Umbilical cord (tissue), 2 donors: ENCODE results near the gene DIRAS1. TPM values are rescaled to one million over a fixed set of nuclear protein-coding genes. Genes with fewer than 3 reads are reported as not detected.
"Not testable (repeated sequence)": the region's sequence is repeated elsewhere in the genome, so short reads cannot be mapped to it uniquely, and the experiment has no call there.

Source experiments
- DNase-seq: peaks from one replicate; pipeline ENCODE4 v3.0.0-alpha.2; 2015; ENCODE audit warnings: low spot score
- total RNA-seq: library from RNA; depleted of rRNA; stranded (reverse); fragments of >200 nt; gene quantifications from one replicate; pipeline ENCODE4 v1.2.3, GENCODE V29; 2014; ENCODE audit warnings: low replicate concordance; ENCODE audit not compliant: insufficient read depth

The DIRAS1 gene
- total RNA-seq, 1 donor from 2014 or later: 8.2 TPM

DNA sequence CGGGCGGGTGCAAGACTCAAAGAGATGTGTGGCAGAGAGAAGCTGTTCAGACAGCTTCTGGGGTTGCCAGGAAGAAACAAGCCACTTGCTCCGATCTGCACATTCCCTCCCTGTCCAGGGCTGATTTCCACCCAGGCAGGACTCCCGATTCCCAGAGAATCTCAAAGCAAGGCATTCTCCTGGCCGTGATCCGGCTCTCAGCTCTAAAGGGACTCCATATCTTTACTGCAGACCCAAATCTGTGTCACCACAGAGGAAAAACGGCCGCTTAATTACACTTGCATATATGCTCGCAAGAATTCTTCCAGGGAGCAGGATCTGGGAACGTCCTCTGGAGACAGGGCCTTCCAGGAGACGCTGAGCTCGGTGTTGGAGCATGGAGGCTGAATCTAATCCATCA is 44.3 kb downstream of the DIRAS1 start:
- DNase-seq: no peak

- no peak for DNase-seq
Observed at GRCh38 chr19:2675892-2676291, 45.3 kb downstream of the DIRAS1 start.

DNA sequence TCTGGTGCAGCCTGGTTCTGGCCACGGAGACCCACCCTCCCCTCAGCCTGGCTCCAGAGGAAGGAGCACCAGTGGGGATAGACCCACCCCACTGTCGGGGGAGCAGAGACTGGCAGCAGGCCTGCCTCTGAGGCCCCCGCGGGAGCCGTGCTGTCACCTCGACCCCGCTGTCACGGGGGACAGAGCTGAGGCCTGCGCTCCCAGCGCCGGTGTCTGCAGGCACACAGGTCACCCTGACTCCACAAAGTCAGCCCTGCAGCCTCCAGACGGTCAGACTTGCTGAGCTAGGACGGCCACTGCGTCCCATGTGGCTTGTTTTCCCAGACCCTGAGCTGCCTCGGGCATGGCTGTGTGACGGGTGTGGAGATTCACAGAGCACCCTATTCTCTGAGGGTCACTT is 51.0 kb downstream of the DIRAS1 start:
- no peak for DNase-seq

GRCh38 chr19:2668175-2668763 is 52.9 kb downstream of the DIRAS1 start:
- no peak for DNase-seq

DNA sequence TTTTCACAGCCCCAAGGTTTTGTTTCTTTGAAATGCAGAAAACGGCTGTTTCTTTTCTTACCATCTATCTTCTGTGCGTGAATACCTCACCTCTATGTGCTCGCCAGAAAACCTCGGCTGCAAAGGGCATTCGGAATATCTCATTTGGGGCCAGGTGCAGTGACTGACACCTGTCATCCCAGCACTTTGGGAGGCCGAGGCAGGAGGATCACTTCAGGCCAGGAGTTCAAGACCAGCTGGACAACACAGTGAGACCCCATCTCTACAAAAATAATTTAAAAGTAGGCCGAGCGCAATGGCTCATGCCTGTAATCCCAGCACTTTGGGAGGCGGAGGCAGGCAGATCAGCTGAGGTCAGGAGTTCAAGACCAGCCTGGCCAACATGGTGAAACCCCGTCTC is 53.8 kb downstream of the DIRAS1 start:
- not testable (repeated sequence) for DNase-seq

- DNase-seq: no peak
Observed at GRCh38 chr19:2666344-2666994, 54.7 kb downstream of the DIRAS1 start.

DNA sequence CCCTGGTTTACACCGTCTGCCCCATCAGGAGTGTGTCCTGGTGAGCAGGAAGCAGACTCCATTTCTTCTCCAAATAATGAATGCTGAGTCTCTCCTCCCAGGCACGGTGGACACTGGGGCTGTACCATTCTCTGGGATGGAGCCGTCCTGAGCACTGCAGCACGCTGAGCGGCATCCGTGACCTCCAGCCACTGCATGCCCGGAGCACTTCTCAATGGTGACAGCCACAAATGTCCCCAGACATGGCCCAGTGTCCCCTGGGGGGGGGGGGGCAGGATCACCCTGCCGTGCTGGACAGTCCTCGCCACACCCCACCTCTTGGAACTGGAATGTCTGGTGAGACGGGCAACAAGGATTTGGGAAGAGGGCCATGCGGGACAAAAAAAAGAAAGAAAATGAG is 56.1 kb downstream of the DIRAS1 start:
- DNase-seq: no peak

Other genes with a start within 250 kb of the DIRAS1 start
- 58.7 TPM for gene GADD45B, start 245.2 kb downstream of the DIRAS1 start, total RNA-seq
- gene GNG7, start 18.7 kb downstream of the DIRAS1 start, total RNA-seq: 0.48 TPM
- gene SLC39A3, start 18.6 kb upstream of the DIRAS1 start, total RNA-seq: 18.3 TPM
- gene SGTA, start 61.9 kb upstream of the DIRAS1 start, total RNA-seq: 21.4 TPM
- 31.8 TPM for gene THOP1, start 64.1 kb upstream of the DIRAS1 start, total RNA-seq
- 7.0 TPM for gene ZNF554, start 98.5 kb upstream of the DIRAS1 start, total RNA-seq
- gene ZNF555, start 120.1 kb upstream of the DIRAS1 start, total RNA-seq: 7.0 TPM
- 0.96 TPM for gene ZNF556, start 146.0 kb upstream of the DIRAS1 start, total RNA-seq
- gene ZNF57, start 179.6 kb upstream of the DIRAS1 start, total RNA-seq: 2.6 TPM
- 3.4 TPM for gene ZNF77, start 223.6 kb upstream of the DIRAS1 start, total RNA-seq